HG03095 (cell line): Measurements from ENCODE around the gene CALU.

Experiments used
- ATAC-seq: cut with Tn5 transposase; IDR thresholded peaks from one replicate; pipeline ENCODE4 v1.9.1; 2021; ENCODE audit warnings: moderate library complexity; ENCODE audit not compliant: unreplicated experiment

Gene CALU

DNA sequence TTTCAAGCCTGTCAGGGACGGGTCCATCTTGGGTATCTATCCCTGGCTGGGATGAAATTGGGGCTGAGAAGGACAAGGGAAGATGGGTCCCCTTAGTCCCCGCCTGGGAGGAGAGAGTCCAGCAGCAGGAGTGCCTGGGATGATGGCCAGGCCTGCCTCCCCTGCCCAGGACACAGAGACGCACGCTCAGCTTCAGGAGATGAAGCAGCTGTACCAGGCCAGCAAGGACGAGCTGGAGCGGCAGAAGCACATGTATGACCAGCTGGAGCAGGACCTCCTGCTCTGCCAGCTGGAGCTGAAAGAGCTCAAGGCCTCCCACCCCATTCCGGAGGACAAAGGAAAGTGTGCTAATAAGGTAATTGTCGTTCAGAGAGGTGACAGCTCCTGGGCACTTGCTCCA is 68.0 kb downstream of the CALU start:
- ATAC-seq, result no peak

DNA sequence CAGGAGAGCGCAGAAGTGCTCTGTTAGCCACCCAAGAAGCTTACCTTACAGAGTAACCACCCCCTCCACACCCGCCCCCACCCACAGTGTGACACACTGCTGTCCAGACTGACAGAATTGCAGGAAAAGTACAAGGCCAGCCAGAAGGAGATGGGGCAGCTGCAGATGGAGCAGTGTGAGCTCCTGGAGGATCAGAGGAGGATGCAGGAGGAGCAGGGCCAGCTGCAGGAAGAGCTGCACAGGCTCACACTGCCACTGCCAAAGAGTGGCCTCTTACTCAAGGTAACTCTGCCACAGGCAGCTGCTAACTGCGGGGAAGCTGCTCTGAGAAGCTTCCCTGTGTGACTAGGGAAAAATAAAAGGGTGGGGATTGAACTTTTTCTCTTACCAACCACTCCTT is 70.2 kb downstream of the CALU start:
- ATAC-seq, result no peak

DNA sequence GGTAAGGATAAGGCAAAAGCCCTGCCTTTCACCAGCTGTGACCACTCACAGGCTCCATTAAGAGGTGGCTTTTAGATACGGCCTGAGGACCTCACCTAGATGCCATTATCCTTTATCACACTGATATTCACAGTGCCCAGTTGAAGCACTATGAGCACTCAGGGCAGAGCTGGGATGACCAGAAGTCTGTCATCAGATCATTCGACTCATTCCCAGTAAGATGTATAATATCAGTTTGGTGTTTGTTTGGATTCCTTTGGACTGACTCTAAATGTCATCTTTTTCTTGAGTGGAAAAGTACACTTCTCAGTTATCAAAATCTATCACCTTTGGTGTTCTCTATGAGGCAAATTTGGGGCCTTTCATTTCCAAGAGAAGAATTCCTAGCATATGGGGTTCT is 71.3 kb downstream of the CALU start:
- ATAC-seq, result no peak

DNA sequence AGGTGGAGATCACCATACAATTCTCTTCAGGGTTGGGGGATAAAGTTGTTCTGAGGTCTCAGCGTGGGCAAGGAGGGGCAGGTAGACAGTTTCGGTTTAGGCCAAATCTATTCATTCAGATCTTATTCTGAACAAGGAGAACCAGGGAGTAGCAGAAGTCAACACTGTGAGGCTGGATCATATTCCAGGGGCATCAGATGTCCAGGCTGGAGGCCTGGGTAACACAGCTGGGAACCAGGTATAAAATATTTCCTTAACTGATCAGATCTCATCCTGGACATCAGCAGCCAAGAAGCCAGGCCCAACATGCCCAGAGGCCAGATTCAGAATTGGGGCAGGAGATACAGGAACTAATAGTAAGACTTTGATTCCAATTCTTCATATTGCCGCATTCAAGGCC is 71.8 kb downstream of the CALU start:
- no peak for ATAC-seq

DNA sequence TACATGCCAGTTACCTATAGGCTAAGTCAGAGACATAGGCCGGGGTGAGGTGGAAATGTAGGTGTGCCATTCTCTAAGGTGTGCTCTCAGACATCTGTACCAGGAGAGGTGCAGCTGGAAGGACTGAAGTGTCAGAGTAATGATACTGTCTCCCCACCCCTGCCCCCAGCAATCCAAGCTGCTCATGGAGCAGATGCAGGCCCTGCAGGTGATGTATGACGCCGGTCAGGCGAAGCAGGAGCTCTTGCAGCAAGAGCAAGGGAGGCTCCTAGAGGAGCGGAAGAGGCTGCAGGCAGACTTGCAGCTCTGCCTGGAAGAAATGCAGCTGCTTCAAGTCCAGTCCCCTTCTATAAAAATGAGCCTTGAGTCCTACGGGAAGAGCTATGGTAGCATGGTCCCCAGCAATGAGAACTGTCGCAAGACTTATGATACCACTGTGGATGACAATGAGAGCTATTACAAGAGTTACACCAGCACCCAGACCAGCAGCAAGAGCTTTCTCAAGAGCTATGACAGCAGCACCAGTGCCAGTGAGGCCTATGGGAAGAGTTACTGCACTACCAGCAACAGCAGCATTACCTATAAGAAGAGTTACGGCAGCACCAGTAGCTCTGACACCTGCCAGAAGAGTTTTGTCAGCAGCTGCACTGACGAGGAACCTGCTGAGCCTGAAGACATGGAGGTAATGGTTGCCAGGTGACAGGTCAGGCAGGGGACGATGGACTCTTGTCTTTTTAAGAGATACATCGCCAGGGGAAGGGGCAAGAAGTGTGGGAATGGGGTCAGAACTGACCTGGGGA is 72.7 kb downstream of the CALU start:
- no peak for ATAC-seq

DNA sequence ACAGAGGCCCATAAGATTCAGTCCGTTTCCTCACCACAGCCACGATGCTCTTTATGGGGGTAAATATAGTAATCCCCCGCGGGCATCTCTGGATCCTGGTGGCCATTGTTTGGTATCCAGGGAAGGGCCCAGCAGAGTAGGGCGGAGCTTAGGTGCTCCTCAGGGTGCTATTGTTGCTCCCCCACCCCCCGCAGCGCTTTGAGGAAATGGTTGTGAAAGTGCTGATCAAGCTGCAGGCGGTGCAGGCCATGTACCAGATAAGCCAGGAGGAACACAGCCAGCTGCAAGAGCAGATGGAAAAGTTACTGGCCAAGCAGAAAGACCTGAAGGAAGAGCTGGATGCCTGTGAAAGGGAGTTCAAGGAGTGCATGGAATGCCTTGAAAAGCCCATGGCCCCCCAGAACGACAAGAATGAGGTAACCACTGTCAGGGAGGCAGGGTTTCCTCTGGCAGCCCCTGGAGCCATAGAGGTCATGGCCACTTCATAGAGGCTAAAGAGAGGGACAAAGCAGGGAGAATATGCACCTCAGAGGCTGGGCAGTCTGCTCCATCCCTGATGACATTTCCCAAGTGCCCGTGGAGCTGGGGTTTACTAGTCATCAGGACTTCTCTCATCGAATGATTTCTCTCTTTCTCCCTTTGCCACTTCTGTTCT is 73.5 kb downstream of the CALU start:
- ATAC-seq, result no peak

DNA sequence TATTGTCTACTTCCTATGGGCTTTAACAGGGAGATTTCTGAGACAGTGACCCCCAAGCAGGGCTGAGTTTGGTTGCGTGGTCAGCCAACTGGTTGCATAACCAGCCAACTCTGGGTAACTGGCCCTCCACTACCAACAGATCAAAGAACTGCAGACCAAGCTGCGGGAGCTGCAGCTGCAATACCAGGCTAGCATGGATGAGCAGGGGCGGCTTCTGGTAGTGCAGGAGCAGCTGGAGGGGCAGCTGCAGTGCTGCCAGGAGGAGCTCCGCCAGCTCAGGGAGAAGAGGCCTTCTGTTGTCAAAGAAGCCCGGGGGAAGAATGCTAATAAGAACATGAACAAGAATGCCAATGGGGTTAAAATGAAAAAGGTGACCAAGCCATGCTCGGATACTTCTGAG is 75.3 kb downstream of the CALU start:
- no peak for ATAC-seq

DNA sequence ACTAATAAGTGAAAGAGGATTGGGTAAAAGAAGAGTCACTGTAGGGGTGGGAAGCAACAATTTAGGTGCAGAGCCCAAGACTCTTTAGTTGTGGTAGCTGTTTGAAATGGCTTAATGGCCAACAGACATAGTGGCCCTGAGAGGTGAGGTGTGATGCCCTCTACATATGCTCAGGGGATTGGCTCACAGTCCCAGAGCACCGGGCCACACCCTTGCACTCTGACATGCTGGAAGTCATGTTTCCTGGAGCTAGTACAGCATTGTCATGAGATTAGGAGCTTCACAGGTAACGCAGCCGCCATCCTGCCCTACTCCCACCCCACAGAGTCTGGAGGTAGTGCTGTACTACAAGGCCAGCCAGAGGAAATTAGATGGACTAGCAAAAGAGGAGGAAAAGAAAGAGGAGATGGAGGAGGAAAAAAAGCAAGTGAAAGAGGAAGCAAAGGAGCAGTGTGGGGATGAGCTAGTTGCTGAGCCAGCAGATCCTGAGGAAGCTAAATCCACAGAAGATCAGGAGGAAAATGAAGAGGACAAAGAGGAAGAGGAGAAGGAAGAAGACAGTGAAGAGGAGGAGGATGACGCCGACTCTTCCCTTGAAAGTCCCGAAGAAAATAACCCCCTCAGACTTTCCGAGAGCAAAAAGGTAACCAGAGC is 76.3 kb downstream of the CALU start:
- ATAC-seq, result no peak

DNA sequence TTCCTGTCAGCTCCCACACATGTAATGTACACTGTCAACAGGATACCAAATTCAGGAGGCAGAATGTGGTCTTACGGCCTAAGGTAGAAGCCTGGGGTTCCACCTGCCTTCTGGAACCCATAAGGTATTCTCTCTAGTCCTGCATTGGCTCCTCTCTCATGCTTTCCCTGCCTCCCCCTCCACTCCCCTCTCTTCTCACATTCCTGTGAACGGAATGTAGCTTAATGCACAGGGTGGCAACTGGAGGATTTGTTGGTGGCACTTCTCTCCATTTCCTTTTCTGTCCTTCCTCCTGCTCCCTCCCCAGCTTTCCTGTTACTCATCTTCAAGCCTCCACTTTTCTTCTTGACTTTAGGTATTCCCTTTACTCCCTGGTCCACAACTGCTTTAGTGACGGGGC is 79.5 kb downstream of the CALU start:
- ATAC-seq, result no peak
